HG03280 (cell line): ENCODE data around the gene CTNNA3.

Experiments
- ATAC-seq: cut with Tn5 transposase; IDR thresholded peaks from one replicate; pipeline ENCODE4 v1.9.1; 2021; ENCODE audit warnings: mild to moderate bottlenecking, moderate library complexity; ENCODE audit not compliant: unreplicated experiment

CTNNA3 gene

DNA sequence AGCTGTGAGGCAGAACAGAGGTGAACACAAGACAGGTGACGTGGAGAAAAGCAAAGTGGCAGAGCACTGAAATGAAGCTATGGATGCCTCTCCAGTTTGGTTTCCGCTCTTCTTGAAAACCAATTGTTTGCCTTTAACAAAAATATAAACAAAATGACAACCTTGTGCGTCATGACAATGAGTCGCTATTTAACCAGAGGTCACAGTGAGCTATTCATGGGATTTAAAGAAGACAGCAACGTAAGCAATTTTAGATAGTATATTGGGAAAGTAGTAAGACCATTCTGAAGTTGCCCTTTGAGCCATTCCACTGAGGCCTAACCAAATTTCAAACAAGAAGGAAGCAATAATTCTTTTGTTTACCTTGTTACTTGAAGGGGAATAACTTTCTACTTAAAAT, 785.3 kb downstream of the CTNNA3 start:
- ATAC-seq = no peak

DNA sequence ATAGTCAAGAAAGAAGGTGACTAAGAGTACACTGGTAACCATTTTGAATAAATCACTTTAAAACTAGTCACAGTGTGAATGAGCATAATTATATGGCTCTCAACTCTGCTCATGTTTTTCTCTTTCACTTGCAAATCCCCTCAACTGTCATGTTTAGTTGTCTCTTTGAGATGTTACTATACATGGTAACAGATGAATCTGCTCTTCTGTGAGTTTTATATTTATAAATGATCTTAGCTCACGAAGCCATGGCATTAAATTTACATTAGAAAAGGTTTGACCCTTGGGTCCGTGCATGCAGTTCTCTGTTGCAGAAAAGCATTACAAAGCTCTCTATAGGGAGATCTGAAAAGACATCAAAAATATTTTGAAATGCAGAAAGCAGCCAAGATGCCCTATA, 803.1 kb downstream of the CTNNA3 start:
- no peak for ATAC-seq

DNA sequence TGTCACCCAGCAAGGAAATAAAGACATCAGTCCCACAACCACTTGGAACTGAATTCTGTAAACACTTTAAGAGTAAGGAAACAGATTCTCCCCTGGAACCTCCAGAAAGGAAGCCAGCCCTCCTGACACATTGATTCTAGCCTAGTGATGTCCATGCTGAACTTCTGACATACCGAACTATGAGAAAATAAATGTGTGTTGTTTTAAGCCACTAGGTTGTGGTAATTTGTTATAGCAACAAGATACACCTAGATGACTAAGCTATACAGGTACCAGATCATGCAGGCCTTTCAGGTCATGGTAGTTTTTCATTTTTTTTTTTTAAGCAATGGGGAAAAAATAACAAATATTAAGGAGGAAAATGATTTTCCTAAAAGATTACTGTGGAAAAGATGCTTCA, 807.8 kb downstream of the CTNNA3 start:
- no peak for ATAC-seq

DNA sequence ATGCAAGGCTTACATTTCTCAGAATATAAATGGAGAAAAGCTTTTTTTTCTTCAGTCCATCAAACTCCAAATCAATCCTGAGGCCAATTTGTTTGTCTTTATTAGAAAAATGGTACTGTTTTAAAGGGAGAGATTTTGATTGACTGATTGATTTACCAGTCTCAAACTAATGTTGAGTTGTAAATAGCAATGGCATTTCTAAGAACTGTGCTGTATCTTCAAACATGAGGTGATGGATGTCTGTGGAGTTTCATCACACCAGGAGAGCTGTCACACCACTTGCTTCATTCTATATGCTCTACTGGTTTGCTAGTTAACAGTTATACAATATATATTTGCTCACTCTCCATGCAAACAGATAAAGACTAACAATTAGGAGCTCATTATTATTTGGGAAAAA, 809.1 kb downstream of the CTNNA3 start:
- no peak for ATAC-seq

DNA sequence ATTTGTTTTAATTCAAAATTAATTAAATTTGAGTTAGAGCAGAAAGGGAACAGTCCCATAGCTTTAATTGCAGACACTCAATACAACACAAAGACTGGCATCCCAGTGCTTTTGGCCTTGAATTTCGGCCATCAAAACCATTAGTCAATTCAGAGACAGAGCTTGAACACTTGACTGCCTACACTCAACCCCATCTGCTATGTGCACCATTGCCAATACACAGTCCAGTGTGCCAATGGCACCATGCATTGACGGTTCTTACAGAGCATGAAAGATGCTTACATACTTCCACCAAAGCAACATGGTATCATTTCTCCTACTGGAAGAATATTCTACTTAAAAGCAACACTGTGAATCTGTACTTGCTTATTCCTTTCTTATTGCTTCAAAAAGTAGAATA, 813.7 kb downstream of the CTNNA3 start:
- no peak for ATAC-seq

DNA sequence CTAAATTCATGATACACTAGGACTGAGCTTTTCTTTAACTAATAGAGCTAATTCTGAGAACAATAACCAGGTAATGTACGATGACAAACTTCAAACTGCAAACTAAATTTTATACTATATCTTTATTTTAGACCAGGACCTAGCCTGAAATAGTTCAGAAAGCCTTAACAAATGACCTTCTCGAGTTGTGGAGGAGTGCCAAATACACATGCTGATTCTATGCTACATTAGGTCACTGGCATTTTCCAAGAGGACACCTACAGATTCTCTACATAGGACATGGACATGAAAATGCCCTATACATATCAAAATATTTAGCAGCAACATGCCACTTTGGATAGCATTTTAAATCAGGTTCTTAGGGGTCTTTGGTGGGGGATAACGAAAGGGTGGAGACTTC, 814.2 kb downstream of the CTNNA3 start:
- ATAC-seq = no peak

DNA sequence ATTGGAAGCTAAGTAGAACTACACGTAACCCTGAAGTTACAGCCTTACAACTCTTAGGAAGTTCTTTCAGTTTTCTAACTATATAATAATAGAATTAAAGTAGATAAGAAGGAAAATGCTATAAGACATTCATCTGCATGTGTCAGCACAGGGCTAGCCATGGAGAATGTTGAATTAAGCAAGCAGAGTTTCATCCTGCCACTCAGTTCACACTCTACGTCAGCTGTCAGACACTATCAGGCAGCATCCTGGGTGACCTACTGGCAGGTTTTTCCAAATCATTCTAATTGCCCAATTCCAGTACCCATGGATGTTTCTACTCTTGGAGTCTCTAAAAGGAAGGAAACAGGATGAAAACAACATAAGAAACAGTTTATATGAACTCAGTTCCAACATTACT, 815.2 kb downstream of the CTNNA3 start:
- ATAC-seq = no peak

DNA sequence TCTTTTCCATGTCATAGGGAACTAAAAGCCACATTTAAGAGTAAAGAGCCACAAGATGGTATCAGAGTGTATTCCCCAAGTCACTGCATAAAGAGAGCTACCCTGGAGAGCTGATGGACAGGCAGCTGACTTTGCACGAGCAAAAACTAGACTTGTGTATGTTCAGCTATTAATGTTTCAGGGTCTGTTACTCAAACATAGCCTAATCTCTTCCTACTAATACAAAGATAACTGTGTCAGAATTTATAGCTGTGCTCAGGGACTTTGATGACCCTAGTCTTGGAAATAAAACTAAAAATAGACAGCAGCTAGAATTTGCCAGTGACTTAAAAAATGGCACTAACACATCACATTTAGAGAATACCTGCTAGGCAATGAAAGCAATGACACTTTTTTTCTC, 815.7 kb downstream of the CTNNA3 start:
- no peak for ATAC-seq

DNA sequence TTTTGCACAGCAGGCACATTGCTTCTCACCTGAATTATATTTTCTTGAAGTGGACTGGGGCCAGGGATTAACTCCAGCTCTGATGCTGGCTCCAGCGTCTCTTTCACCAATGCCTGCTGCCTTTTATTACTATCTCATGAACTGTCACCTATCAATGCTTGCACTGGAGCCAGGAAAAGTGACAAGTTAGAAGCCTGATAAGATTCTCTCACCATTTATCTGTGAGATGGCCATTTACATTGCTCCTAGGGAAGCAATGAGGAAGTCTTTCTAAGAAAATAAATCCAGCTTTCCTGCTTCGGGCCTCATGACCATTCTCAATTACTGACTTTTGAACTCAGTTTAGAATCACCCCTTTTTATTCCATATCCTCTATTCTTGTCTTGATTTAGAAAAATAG, 818.6 kb downstream of the CTNNA3 start:
- ATAC-seq = no peak

DNA sequence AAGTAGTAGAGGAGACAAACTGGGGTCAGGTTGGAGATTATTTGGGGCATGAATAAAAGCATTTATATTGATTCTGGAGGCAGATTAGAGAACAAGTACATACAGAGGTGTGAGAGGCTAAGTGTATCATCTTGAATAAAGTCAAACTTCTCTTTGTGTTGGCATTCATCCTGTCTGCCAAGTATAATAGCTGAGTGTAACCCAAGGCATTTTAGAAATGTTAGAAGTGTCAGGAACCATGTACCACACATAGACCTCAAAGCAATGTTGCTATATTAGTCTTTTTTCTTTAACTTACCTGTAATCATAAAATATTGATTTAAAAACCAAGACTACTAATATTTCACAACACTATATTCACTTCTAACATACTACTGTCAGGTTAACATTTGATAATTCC, 826.4 kb downstream of the CTNNA3 start:
- no peak for ATAC-seq

DNA sequence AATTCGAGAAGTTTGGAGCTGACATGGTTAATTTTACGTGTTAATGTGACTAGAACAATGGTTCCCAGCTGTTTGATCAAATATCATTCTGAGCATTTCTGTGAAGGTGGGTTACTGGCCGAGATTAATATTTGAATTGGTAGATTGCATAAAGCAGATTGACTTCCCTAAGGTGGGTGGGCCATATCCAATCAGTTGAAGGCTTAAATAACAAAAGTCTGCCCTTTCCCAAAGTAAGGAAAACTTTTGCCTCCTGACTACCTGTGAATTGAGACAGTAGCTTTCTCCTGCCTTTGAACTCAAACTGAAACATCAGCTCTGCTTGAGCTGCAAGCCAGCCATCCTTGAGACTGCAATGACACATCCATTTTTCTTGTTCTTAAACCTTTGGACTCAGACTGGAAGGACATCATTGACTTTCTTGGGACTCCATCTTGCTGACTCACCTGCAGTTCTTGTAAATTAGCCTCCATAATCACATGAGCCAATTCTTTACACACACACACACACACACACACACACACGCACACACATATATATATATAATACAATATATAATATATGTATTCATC, 833.2 kb downstream of the CTNNA3 start:
- ATAC-seq = no peak

DNA sequence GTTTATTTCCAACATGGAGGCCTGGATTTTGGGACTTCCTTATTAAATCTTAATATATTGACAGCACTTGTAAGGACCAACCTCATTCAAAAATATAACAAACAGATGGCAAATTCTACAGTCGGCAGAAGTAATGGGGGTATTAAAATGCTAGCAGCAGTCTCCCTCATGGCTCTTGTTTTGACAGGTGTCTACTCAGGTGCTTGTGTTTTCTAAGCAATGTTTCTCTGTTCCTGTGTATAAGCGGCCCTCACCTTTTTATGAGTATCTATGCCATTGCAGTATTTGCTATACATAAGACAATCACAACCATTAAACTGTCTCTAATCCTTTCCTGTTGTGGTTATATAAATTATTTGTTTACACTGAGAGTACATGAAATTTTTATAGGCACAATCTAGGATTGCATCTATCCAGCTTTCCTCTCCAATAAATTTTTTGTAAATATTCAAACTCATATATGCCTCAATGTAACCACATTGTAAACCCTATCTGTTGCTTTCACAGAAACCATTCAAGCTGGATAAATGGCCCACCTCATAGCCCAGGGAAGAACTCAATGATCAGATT, 835.5 kb downstream of the CTNNA3 start:
- ATAC-seq = no peak

DNA sequence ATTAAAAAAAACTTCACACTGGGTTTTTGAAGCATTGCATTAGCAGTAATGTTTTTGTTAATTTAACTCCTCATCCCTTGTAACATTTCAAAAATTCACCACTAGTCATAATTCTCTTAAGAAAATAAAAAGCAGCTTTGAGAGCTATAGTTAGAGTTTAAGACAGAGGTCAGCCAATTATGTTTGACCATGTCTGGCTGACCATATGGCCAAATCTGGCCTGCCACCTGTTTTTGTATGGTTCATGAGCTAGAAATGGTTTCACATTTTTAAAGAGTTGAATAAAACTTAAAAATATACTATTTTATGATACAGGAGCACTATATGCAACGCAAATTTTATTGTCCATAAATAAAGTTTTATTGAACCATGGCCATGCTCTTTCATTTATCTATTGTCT, 843.2 kb downstream of the CTNNA3 start:
- ATAC-seq = no peak

DNA sequence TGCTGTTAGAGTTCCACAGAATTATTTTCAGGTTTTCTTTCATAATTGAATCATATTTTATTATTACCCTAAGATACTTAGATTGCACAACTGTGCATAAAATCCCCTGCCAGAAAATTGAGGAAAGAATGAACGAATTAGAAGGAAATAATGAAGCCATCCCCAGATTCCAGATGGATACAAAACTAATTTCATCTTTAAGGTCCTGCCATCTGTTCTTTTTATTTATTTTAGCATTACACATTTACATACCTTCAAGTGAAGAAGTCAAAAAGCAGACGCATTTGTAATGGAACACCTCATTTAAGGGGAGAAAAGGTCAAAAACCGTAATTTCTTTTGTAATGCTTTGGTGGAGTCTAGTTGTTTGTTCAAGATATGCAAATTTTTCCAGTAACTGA, 847.1 kb downstream of the CTNNA3 start:
- ATAC-seq = no peak

DNA sequence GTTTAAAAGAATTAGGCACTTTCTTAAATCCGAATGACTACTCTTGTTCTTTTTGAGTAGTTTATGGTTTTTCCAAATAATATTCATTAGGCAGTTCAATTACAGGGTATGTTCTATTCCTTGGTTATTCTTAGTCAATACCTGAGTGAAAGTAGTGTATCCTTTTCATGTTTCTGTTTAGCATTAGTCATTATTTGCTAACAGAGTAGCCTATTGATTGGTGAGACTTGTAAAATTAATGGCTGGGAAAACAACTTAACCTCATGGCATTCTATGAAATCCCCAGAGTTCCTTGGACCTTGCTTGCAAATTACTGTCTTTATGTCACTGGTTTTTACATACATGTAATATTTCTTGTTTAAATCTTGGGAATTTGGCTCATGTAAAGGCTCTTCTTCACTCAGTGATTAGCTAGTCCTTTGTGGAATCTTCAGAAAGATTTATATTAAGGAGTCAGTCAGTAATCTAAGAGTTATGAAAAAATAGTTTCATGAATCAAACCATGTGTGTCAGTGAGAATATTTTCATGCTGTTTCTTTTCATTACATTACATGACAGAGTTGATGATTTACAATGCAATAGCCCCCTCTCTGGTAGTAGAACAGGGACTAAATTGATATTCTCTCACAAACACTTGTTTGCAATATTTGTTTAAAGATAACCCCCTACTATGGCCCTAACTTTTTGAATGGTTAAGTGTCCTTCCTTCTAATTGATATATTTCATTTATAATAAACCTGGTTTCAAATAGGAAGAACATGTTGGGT, 851.6 kb downstream of the CTNNA3 start:
- no peak for ATAC-seq

DNA sequence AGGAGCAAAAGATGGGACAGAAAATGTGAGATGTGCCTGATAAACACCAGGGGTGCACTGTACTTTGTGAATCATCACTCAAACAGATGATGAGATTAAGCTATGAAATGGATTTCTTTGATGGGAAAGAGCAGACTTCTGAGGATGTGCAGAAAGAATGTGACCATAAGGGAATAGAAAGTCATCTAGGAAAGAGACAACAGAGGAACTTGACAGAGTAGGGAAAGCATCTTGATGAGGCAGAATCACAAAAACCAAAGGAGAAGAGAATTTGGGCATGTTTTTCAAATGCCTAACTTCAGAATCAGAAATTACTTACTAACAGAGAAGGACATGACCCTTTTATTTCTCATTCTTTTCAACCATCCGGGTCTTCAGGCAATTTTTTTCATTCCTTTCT, 852.6 kb downstream of the CTNNA3 start:
- ATAC-seq = no peak

DNA sequence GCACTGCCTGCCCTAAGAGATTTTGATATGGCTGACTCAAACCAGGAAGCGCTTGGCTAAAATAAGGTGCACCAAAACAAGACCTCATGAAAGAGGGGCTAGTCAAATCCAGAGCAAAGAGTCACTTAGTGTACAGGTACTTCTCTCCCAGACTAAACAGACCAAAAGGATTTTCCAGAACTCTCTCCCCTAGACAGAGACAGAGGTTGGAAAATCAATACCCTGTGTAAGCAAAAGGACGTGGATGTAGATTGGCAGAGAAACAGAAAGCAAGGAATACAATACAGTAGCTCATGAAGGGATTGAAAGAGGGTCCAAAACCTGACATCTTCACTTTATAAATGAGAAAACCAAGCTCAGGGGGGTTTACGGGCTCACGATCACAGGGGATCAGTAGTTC, 853.1 kb downstream of the CTNNA3 start:
- ATAC-seq = no peak

DNA sequence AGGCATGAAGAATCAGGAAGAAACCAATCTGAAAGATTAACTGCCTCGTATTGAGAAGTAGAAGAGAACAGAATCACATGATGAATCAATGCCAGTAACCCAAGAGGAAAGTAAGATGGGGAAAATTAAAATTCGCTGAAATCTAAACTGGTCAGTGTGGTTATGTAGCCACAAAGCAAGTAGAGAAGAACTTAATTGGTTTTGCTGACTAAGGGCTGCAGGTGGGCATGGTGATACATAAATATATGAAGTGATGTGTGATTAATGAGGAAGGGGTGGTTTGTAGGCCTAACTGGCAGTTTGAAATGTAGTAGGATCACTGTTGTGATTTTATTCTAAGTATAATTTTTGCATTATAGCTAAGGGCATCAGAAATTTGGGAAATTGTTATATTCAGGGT, 853.6 kb downstream of the CTNNA3 start:
- no peak for ATAC-seq

DNA sequence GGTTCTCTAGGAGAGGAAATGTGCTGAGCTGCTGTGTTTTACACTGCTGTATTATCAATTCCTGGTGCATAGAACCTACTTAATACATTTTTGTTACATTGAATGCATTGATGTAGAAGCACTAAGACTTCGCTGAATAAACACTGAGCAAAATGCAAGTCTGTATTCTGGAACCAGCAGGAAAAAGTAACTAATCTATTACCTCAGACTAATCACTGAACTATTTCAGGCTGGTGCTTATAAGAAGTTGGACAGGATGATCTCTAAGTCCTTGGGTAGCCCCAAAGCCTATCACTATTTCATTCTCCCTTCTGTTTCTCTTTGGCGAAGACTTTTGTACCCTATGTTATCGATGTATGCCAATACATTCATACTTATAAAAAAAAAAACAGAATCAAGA, 857.3 kb downstream of the CTNNA3 start:
- ATAC-seq = no peak

DNA sequence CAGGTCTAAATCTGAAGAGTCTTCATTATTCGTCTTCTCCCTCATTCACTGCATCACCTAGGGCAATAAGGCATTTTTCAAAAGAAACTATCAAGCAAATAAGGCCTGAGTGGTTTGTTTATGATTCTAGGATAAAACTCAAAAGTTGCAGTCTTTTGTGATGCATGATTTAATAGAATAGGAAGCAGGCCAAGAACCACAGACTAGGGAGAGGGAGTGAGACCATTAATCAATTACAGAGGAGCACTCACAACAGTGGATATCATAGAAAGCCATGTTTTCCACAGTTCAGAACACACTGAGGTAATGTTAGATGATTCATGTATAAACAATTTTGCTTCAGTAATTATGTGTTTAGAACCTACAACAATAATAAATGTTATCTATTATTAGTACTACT, 858.0 kb downstream of the CTNNA3 start:
- no peak for ATAC-seq

DNA sequence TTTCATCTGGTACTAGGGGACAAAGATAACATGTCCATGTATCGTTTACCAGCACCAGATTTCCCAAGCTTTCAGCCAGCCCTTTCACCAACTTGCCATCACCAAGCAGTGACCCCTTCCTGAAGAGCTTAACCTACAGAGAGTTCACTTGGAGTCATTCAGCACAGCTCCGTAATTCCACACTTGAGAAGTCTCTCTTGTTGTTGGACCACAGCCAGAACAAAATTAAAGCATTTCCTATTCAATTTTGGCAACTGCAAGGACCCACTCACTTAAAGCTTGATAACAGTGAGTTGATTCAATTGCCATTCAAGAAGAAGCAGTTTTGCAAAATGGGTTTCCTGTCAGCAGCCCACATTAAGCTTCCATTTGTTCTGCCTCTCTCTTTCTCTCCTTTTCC, 858.7 kb downstream of the CTNNA3 start:
- ATAC-seq = no peak

DNA sequence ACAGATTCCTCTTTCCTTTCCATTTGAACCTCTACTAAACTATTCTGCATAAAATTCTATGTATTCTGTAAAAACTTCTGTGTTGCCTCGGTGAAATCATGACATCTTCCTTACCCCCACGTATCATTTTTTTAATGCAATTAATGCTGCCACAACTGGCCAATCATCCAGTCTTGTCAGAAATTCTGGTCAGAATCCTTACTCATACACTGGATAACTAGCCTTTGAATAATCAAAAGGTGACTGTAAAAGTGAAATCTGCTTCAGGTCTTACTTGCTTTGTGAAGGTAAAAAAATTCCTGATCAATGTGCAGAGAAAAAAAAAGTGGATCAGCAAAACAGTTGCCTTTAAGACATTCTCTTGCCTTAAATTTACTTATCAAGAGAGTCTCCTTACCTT, 859.2 kb downstream of the CTNNA3 start:
- ATAC-seq = no peak

DNA sequence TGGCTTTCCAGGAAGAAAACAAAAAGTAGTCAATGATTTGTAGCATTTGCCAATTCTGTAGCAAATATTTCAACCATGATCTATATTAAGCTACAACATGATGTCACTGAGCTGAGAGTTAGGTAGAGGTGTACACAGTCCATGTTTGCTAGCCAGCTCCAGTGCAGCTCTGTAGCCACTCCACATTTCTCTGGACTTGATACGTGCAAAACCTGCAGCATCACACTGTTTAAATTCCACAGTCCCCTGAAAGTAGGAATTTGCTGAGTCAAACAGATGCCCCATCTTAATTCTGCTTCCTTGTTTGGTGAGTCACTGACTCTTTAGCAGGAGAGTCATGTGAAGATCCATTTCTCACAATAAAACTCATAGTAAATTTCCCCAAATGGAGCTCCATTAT, 859.9 kb downstream of the CTNNA3 start:
- no peak for ATAC-seq
